Measurements from ENCODE around the gene TAF11L10. TPM values are rescaled to one million over a fixed set of nuclear protein-coding genes. Genes with fewer than 3 reads are reported as not detected.
"Not testable (repeated sequence)": the region's sequence is repeated elsewhere in the genome, so short reads cannot be mapped to it uniquely, and the experiment has no call there.

The TAF11L10 gene
- total RNA-seq, 1 experiment from 2014 or later, result not detected

- Histone ChIP-seq H3K23me2 (ENCODE audit: insufficient read length, low read depth, low read length, poor library complexity, severe bottlenecking) (no peaks in the 10 kb centered on the region), H3K27me3 (ENCODE audit: insufficient read depth, low read length) (no peaks in the 10 kb centered on the region), H3K23ac (ENCODE audit: insufficient read length, low read depth, low read length) (no peak within 1 kb of the TSS), H3K4me2 (ENCODE audit: insufficient read depth, insufficient read length, low read length) (no peak within 1 kb of the TSS), H3K4me1 (ENCODE audit: insufficient read depth, low read length) (no peaks in the 10 kb centered on the region), H3K4ac (ENCODE audit: low read depth, low read length) (no peak within 1 kb of the TSS), H4K8ac (replicated peaks; ENCODE audit: insufficient read length, low read depth, low read length) (no peak within 1 kb of the TSS), H3K79me2 (ENCODE audit: insufficient read depth, low read length) (no peaks in the 10 kb centered on the region), H2BK5ac (ENCODE audit: insufficient read length, low read length) (no peak within 1 kb of the TSS), H2BK120ac (ENCODE audit: low read depth, low read length, poor library complexity, severe bottlenecking) (no peak within 1 kb of the TSS), H3K79me1 (ENCODE audit: insufficient read depth, low read depth, low read length, poor library complexity, severe bottlenecking) (no peaks in the 10 kb centered on the region), H4K91ac (ENCODE audit: insufficient read length, low read depth, low read length) (no peak within 1 kb of the TSS), H4K20me1 (ENCODE audit: control insufficient read depth, insufficient read depth, insufficient read length) (no peaks in the 10 kb centered on the region), H4K5ac (ENCODE audit: insufficient read length, low read depth, low read length) (no peak within 1 kb of the TSS), H2BK20ac (ENCODE audit: low read depth, low read length, poor library complexity, severe bottlenecking) (no peak within 1 kb of the TSS), H2BK15ac (ENCODE audit: low read depth, low read length) (no peak within 1 kb of the TSS), H2AFZ (ENCODE audit: low read length) (no peak within 1 kb of the TSS), H3K9ac (ENCODE audit: extremely low read depth, insufficient read length, low read length) (no peak within 1 kb of the TSS), H3K18ac (ENCODE audit: insufficient read length, low read depth, low read length) (no peak within 1 kb of the TSS), H2BK12ac (ENCODE audit: insufficient read length, low read depth, low read length) (no peak within 1 kb of the TSS), H3K27ac (ENCODE audit: insufficient read length, low read depth, low read length) (no peak within 1 kb of the TSS), H3K56ac (ENCODE audit: insufficient read length, low read depth, low read length) (no peak within 1 kb of the TSS), H3T11ph (ENCODE audit: low read length) (no peak within 1 kb of the TSS), H3K14ac (ENCODE audit: insufficient read depth, low read length) (no peak within 1 kb of the TSS), H2AK5ac (ENCODE audit: insufficient read length, low read length) (no peak within 1 kb of the TSS), H3K9me3 (ENCODE audit: control insufficient read depth, low read depth, low read length) (no peaks in the 10 kb centered on the region)
- no peak for DNase-seq
- no peaks in the 10 kb centered on the region for H3K27me3 Mint-ChIP-seq (ENCODE audit: low read depth)
- WGBS (ENCODE audit: extremely low coverage, insufficient read length, low lambda C conversion rate), result no CpG with 5 or more reads among the region's 5 CpGs
- H3K27ac Mint-ChIP-seq, result no peak within 1 kb of the TSS
- H3K9me3 Mint-ChIP-seq, result peaks cover 0 to 2% of the 10 kb centered on the region in 2 experiments; a peak in 3 of 5 replicates
- TF ChIP-seq, protein P1, sequence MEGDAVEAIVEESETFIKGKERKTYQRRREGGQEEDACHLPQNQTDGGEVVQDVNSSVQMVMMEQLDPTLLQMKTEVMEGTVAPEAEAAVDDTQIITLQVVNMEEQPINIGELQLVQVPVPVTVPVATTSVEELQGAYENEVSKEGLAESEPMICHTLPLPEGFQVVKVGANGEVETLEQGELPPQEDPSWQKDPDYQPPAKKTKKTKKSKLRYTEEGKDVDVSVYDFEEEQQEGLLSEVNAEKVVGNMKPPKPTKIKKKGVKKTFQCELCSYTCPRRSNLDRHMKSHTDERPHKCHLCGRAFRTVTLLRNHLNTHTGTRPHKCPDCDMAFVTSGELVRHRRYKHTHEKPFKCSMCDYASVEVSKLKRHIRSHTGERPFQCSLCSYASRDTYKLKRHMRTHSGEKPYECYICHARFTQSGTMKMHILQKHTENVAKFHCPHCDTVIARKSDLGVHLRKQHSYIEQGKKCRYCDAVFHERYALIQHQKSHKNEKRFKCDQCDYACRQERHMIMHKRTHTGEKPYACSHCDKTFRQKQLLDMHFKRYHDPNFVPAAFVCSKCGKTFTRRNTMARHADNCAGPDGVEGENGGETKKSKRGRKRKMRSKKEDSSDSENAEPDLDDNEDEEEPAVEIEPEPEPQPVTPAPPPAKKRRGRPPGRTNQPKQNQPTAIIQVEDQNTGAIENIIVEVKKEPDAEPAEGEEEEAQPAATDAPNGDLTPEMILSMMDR (conservative IDR thresholded peaks at IDR 0.05), result no peak
- no peak within 1 kb of the TSS for H3K4me3 Mint-ChIP-seq
- H3K4me1 Mint-ChIP-seq, result no peaks in the 10 kb centered on the region
- H3K36me3 Mint-ChIP-seq (ENCODE audit: insufficient read depth in 1 of 3, low read depth in 3 of 3), result no peaks in the 10 kb centered on the region
Measured at GRCh38 chr5:17634160-17634559, 36.5 kb upstream of the TAF11L10 start, which contains the start of gene TAF11L14. TSS of gene TAF11L14 (plus strand) at chr5:17634460.

GRCh38 chr5:17631788-17632187 lies 34.2 kb upstream of the TAF11L10 start, which contains the start of gene TAF11L13:
TSS of gene TAF11L13 (plus strand) at chr5:17632088.
- H4K20me1 ChIP-seq (ENCODE audit: control insufficient read depth, insufficient read depth, insufficient read length); H4K8ac ChIP-seq (replicated peaks; ENCODE audit: insufficient read length, low read depth, low read length); H3K4ac ChIP-seq (ENCODE audit: low read depth, low read length); H3K4me1 Mint-ChIP-seq; H3T11ph ChIP-seq (ENCODE audit: low read length); H3K9ac ChIP-seq (ENCODE audit: extremely low read depth, insufficient read length, low read length); H3K14ac ChIP-seq (ENCODE audit: insufficient read depth, low read length); H3K56ac ChIP-seq (ENCODE audit: insufficient read length, low read depth, low read length); H3K27ac Mint-ChIP-seq; H2BK20ac ChIP-seq (ENCODE audit: low read depth, low read length, poor library complexity, severe bottlenecking); DNase-seq; H3K27ac ChIP-seq (ENCODE audit: insufficient read length, low read depth, low read length); H2BK120ac ChIP-seq (ENCODE audit: low read depth, low read length, poor library complexity, severe bottlenecking); H2BK5ac ChIP-seq (ENCODE audit: insufficient read length, low read length); H3K36me3 Mint-ChIP-seq (ENCODE audit: insufficient read depth in 1 of 3, low read depth in 3 of 3); H3K4me2 ChIP-seq (ENCODE audit: insufficient read depth, insufficient read length, low read length); H4K5ac ChIP-seq (ENCODE audit: insufficient read length, low read depth, low read length); H3K23ac ChIP-seq (ENCODE audit: insufficient read length, low read depth, low read length); H3K18ac ChIP-seq (ENCODE audit: insufficient read length, low read depth, low read length); H2BK15ac ChIP-seq (ENCODE audit: low read depth, low read length); H2AFZ ChIP-seq (ENCODE audit: low read length); H3K4me3 Mint-ChIP-seq; H3K9me3 Mint-ChIP-seq; H3K27me3 Mint-ChIP-seq (ENCODE audit: low read depth); H3K9me3 ChIP-seq (ENCODE audit: control insufficient read depth, low read depth, low read length); H3K79me1 ChIP-seq (ENCODE audit: insufficient read depth, low read depth, low read length, poor library complexity, severe bottlenecking); H3K4me1 ChIP-seq (ENCODE audit: insufficient read depth, low read length); H3K27me3 ChIP-seq (ENCODE audit: insufficient read depth, low read length); H2AK5ac ChIP-seq (ENCODE audit: insufficient read length, low read length); H2BK12ac ChIP-seq (ENCODE audit: insufficient read length, low read depth, low read length); H3K23me2 ChIP-seq (ENCODE audit: insufficient read length, low read depth, low read length, poor library complexity, severe bottlenecking); H4K91ac ChIP-seq (ENCODE audit: insufficient read length, low read depth, low read length); H3K79me2 ChIP-seq (ENCODE audit: insufficient read depth, low read length): not testable (repeated sequence)
- WGBS (ENCODE audit: extremely low coverage, insufficient read length, low lambda C conversion rate), result no CpG with 5 or more reads among the region's 12 CpGs
